HepG2 (cell line): ENCODE data around the gene TTC38. TPM values are rescaled to one million over a fixed set of nuclear protein-coding genes. Genes with fewer than 3 reads are reported as not detected.

Experiments used
- BHLHE40 ChIP-seq: IDR thresholded peaks from 2 replicates; pipeline ENCODE4 v1.6.1; 2011; ENCODE audit warnings: low read length, improper control_type of control experiment
- IRF2 ChIP-seq: IDR thresholded peaks from 2 replicates; pipeline ENCODE4 v1.6.1; 2018; ENCODE audit warnings: missing genetic modification reagents, missing compliant biosample characterization
- MAFF ChIP-seq: IDR thresholded peaks from 2 replicates; pipeline ENCODE4 v1.6.1; 2011; ENCODE audit warnings: low read depth, low read length, improper control_type of control experiment
- PCBP2 ChIP-seq: fragments of 200-400 bp; formaldehyde crosslinking; optimal IDR thresholded peaks from 2 replicates; pipeline ENCODE3; 2018; ENCODE audit warnings: low read length, low read depth; ENCODE audit not compliant: poor library complexity, severe bottlenecking
- POLR2AphosphoS2 ChIP-seq: IDR thresholded peaks from 2 replicates; pipeline ENCODE4 v1.6.1; 2011; ENCODE audit warnings: low read depth, low read length, improper control_type of control experiment
- RAD21 ChIP-seq: fragments of 450-650 bp; formaldehyde crosslinking; IDR thresholded peaks from 2 replicates; pipeline ENCODE4 v1.5.0; 2020; ENCODE audit warnings: mild to moderate bottlenecking
- SMAD9 ChIP-seq: sonication (generic); formaldehyde crosslinking; IDR thresholded peaks from 2 replicates; pipeline ENCODE4 v1.5.1; 2020; ENCODE audit warnings: mild to moderate bottlenecking, missing genetic modification reagents
- THAP11 ChIP-seq: IDR thresholded peaks from 2 replicates; pipeline ENCODE4 v1.6.1; 2016; ENCODE audit warnings: missing biosample characterization, missing genetic modification reagents
- ZNF180 ChIP-seq: sonication (generic); formaldehyde crosslinking; IDR thresholded peaks from 2 replicates; pipeline ENCODE4 v1.4.0; 2020; ENCODE audit warnings: low read depth, missing genetic modification reagents, borderline replicate concordance
- ZNF317 ChIP-seq: sonication (generic); formaldehyde crosslinking; IDR thresholded peaks from 2 replicates; pipeline ENCODE4 v1.5.0; 2020; ENCODE audit warnings: mild to moderate bottlenecking, missing genetic modification reagents
- ZNF337 ChIP-seq: sonication (generic); formaldehyde crosslinking; IDR thresholded peaks from 2 replicates; pipeline ENCODE4 v1.5.1; 2020; ENCODE audit warnings: missing genetic modification reagents, low read depth, mild to moderate bottlenecking, borderline replicate concordance
- ZNF563 ChIP-seq: sonication (generic); formaldehyde crosslinking; IDR thresholded peaks from 2 replicates; pipeline ENCODE4 v1.8.0; 2022; ENCODE audit warnings: mild to moderate bottlenecking, moderate library complexity, missing genetic modification reagents
- ZNF644 ChIP-seq: IDR thresholded peaks from 2 replicates; pipeline ENCODE4 v1.6.1; 2016; ENCODE audit warnings: low read depth
- ZNF879 ChIP-seq: sonication (generic); formaldehyde crosslinking; IDR thresholded peaks from 2 replicates; pipeline ENCODE4 v1.8.1; 2023; ENCODE audit warnings: missing genetic modification reagents
- polyA plus RNA-seq, 8 experiments: library from polyadenylated mRNA; depleted of rRNA in 3 of 8; stranded (reverse) in 7 of 8; unstranded in 1 of 8; fragments of >200 nt; fragmentation: Illumina TruSeq in 4 of 8; extraction: Trizol in 4 of 8; gene quantifications; 2 replicates each; pipeline versions ENCODE4 v1.2.1 to v1.2.3, GENCODE V29; 2011 to 2016; ENCODE audit warnings: low read depth in 4 of 8, missing spikeins in 1 of 8, mixed read lengths in 1 of 8; ENCODE audit not compliant: insufficient read depth in 1 of 8
- total RNA-seq, 5 experiments: library from RNA; depleted of rRNA; stranded (reverse); fragments of >200 nt; fragmentation: Illumina TruSeq; extraction: Trizol; gene quantifications; 2 replicates each; pipeline ENCODE4 v1.2.3, GENCODE V29; 2016; ENCODE audit warnings: low read depth in 1 of 5
- TF ChIP-seq, protein P1 (sequence below): sonication (generic); formaldehyde crosslinking; IDR thresholded peaks from 2 replicates; pipeline ENCODE4 v1.4.0; 2020; ENCODE audit warnings: mild to moderate bottlenecking, missing genetic modification reagents
- TF ChIP-seq, protein P2 (sequence below): IDR thresholded peaks from 2 replicates; pipeline ENCODE4 v1.6.1; 2016; ENCODE audit warnings: low read depth, missing genetic modification reagents, missing compliant biosample characterization
- TF ChIP-seq, protein P3 (sequence below): sonication (generic); formaldehyde crosslinking; conservative IDR thresholded peaks from 2 replicates; pipeline ENCODE4 v1.5.0; 2020; ENCODE audit warnings: missing genetic modification reagents
- TF ChIP-seq, protein P4 (sequence below): sonication (generic); formaldehyde crosslinking; IDR thresholded peaks from 2 replicates; pipeline ENCODE4 v1.5.1; 2020; ENCODE audit warnings: mild to moderate bottlenecking, missing genetic modification reagents, moderate library complexity

The TTC38 gene
- total and polyA plus RNA-seq, 2 of the 13 experiments (the other 11 are each of a cell fraction or from before 2014, with no cell fraction given), result 101 to 105 TPM

DNA sequence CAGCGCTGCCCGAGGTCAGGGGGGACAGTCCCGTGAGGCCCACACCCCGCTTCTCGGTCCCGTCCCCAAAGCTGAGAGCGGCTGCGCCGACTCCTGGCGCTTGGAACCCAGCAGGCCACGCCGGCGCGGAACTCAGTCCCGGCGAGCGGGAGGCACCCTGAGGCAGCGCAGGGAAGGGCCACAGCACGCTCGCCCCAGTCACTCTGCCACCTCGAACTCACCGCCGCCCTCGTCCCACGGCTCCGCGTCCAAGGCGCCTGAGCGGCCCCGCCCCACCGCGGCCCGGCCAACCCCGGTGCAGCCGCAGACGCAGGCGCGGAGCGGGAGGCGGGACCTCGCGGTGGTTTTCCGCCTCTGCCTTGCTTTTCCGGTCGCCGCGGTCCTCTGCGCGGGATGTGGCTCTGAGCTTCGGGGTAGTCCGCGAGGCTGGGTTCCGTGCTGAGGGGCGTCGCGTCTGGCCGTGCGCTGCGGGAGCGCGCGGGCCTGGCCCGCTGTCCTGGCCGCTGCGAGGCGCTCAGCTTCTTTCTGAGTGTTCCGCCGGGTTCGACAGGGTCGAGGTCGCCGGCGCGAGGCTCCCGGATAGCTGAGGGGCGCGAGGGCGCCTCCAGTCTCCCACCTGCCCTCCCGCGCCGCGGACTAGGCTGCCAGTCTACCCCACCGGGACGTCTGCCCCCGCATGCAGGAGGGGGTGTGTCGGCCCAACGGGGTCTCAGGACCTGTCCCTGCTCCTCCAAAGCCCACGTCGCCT, 17.6 kb upstream of the TTC38 start, which contains the start of gene CDPF1 (continued):
- TF ChIP-seq THAP11 (CRISPR knock-in tag), result peak; percentile 86
- TF ChIP-seq, protein P1, sequence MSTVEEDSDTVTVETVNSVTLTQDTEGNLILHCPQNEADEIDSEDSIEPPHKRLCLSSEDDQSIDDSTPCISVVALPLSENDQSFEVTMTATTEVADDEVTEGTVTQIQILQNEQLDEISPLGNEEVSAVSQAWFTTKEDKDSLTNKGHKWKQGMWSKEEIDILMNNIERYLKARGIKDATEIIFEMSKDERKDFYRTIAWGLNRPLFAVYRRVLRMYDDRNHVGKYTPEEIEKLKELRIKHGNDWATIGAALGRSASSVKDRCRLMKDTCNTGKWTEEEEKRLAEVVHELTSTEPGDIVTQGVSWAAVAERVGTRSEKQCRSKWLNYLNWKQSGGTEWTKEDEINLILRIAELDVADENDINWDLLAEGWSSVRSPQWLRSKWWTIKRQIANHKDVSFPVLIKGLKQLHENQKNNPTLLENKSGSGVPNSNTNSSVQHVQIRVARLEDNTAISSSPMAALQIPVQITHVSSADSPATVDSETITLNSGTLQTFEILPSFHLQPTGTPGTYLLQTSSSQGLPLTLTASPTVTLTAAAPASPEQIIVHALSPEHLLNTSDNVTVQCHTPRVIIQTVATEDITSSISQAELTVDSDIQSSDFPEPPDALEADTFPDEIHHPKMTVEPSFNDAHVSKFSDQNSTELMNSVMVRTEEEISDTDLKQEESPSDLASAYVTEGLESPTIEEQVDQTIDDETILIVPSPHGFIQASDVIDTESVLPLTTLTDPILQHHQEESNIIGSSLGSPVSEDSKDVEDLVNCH (CRISPR knock-in tag), result no peak
- TF ChIP-seq, protein P2, sequence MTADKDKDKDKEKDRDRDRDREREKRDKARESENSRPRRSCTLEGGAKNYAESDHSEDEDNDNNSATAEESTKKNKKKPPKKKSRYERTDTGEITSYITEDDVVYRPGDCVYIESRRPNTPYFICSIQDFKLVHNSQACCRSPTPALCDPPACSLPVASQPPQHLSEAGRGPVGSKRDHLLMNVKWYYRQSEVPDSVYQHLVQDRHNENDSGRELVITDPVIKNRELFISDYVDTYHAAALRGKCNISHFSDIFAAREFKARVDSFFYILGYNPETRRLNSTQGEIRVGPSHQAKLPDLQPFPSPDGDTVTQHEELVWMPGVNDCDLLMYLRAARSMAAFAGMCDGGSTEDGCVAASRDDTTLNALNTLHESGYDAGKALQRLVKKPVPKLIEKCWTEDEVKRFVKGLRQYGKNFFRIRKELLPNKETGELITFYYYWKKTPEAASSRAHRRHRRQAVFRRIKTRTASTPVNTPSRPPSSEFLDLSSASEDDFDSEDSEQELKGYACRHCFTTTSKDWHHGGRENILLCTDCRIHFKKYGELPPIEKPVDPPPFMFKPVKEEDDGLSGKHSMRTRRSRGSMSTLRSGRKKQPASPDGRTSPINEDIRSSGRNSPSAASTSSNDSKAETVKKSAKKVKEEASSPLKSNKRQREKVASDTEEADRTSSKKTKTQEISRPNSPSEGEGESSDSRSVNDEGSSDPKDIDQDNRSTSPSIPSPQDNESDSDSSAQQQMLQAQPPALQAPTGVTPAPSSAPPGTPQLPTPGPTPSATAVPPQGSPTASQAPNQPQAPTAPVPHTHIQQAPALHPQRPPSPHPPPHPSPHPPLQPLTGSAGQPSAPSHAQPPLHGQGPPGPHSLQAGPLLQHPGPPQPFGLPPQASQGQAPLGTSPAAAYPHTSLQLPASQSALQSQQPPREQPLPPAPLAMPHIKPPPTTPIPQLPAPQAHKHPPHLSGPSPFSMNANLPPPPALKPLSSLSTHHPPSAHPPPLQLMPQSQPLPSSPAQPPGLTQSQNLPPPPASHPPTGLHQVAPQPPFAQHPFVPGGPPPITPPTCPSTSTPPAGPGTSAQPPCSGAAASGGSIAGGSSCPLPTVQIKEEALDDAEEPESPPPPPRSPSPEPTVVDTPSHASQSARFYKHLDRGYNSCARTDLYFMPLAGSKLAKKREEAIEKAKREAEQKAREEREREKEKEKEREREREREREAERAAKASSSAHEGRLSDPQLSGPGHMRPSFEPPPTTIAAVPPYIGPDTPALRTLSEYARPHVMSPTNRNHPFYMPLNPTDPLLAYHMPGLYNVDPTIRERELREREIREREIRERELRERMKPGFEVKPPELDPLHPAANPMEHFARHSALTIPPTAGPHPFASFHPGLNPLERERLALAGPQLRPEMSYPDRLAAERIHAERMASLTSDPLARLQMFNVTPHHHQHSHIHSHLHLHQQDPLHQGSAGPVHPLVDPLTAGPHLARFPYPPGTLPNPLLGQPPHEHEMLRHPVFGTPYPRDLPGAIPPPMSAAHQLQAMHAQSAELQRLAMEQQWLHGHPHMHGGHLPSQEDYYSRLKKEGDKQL, result 0 out of 2 replicates have a peak, but pooled peaks have one; percentile 50
- TF ChIP-seq ZNF337 (CRISPR knock-in tag), result no peak
- TF ChIP-seq, protein P3, sequence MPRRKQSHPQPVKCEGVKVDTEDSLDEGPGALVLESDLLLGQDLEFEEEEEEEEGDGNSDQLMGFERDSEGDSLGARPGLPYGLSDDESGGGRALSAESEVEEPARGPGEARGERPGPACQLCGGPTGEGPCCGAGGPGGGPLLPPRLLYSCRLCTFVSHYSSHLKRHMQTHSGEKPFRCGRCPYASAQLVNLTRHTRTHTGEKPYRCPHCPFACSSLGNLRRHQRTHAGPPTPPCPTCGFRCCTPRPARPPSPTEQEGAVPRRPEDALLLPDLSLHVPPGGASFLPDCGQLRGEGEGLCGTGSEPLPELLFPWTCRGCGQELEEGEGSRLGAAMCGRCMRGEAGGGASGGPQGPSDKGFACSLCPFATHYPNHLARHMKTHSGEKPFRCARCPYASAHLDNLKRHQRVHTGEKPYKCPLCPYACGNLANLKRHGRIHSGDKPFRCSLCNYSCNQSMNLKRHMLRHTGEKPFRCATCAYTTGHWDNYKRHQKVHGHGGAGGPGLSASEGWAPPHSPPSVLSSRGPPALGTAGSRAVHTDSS, result no peak
- 0 out of 2 replicates have a peak, but pooled peaks have one; percentile 31 for TF ChIP-seq ZNF180
- peak; percentile 44; the same call in 1 of the 2 replicates for TF ChIP-seq IRF2
- 0 out of 2 replicates have a peak, but pooled peaks have one; percentile 13 for TF ChIP-seq ZNF317 (CRISPR knock-in tag)
- no peak for TF ChIP-seq POLR2AphosphoS2
- no peak for TF ChIP-seq ZNF644
- no peak for TF ChIP-seq SMAD9
- TF ChIP-seq RAD21 (CRISPR knock-in tag), result peak; percentile 21
- TF ChIP-seq, protein P4, sequence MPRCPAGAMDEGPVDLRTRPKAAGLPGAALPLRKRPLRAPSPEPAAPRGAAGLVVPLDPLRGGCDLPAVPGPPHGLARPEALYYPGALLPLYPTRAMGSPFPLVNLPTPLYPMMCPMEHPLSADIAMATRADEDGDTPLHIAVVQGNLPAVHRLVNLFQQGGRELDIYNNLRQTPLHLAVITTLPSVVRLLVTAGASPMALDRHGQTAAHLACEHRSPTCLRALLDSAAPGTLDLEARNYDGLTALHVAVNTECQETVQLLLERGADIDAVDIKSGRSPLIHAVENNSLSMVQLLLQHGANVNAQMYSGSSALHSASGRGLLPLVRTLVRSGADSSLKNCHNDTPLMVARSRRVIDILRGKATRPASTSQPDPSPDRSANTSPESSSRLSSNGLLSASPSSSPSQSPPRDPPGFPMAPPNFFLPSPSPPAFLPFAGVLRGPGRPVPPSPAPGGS (CRISPR knock-in tag), result peak; percentile 93
- TF ChIP-seq PCBP2, result no peak
- no peak for TF ChIP-seq ZNF879 (CRISPR knock-in tag)
- no peak for TF ChIP-seq BHLHE40
- peak; percentile 92 for TF ChIP-seq ZNF563 (CRISPR knock-in tag)
- no peak for TF ChIP-seq MAFF
